Measurements from ENCODE around the gene SPTBN1. TPM values are rescaled to one million over a fixed set of nuclear protein-coding genes. Genes with fewer than 3 reads are reported as not detected.

The SPTBN1 gene
- total RNA-seq, 4 donors from 2014 or later: 171 to 293 (median 247) TPM

DNA sequence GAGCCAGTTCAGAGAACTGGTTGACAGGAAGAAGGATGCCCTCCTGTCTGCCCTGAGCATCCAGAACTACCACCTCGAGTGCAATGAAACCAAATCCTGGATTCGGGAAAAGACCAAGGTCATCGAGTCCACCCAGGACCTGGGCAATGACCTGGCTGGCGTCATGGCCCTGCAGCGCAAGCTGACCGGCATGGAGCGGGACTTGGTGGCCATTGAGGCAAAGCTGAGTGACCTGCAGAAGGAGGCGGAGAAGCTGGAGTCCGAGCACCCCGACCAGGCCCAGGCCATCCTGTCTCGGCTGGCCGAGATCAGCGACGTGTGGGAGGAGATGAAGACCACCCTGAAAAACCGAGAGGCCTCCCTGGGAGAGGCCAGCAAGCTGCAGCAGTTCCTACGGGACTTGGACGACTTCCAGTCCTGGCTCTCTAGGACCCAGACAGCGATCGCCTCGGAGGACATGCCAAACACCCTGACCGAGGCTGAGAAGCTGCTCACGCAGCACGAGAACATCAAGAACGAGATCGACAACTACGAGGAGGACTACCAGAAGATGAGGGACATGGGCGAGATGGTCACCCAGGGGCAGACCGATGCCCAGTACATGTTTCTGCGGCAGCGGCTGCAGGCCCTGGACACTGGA, 174.9 kb downstream of the SPTBN1 start:
- TF ChIP-seq CTCF (IDR thresholded peaks at IDR 0.05) (no peak), POLR2A (IDR thresholded peaks at IDR 0.05) (no peak)
- Histone ChIP-seq H3K4me3 (no peak overlapping the region), H3K4me1 (peaks cover 0 to 7% (median 2%) of the 10 kb centered on the region in 4 donors), H3K9me3 (no peaks in the 10 kb centered on the region), H3K27ac (peak overlapping the region in 2 of 4 donors; percentile 26 to 70), H3K36me3 (peaks cover 0 to 77% (median 0%) of the 10 kb centered on the region in 3 donors), H3K27me3 (no peaks in the 10 kb centered on the region)
- no peak for DNase-seq

DNA sequence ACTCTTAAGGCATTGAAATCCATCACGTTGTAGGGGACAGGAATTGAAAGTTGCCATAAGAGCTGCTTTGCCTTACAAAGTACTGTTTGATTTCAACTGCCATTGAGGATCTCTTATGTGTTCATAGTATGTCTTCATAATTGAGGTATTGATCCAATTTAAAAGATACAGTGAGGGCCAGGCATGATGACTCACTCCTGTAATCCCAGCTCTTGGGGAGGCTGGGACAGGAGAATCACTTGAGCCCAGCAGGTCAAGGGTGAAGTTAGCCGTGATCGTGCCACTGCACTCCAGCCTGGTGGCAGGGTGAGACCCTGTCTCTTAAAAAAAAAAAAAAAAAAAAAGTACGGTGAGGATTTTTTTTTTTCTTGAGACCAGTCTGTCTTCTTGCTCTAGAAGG, 175.6 kb downstream of the SPTBN1 start:
- TF ChIP-seq CTCF (IDR thresholded peaks at IDR 0.05) (no peak), POLR2A (IDR thresholded peaks at IDR 0.05) (no peak)
- H3K27ac ChIP-seq: no peak overlapping the region
- H3K27me3 ChIP-seq: no peaks in the 10 kb centered on the region
- H3K36me3 ChIP-seq: peaks cover 0 to 74% (median 0%) of the 10 kb centered on the region in 3 donors
- no peaks in the 10 kb centered on the region for H3K9me3 ChIP-seq
- H3K4me3 ChIP-seq: no peak overlapping the region
- peaks cover 0 to 7% (median 4%) of the 10 kb centered on the region in 4 donors for H3K4me1 ChIP-seq
- DNase-seq: no peak

DNA sequence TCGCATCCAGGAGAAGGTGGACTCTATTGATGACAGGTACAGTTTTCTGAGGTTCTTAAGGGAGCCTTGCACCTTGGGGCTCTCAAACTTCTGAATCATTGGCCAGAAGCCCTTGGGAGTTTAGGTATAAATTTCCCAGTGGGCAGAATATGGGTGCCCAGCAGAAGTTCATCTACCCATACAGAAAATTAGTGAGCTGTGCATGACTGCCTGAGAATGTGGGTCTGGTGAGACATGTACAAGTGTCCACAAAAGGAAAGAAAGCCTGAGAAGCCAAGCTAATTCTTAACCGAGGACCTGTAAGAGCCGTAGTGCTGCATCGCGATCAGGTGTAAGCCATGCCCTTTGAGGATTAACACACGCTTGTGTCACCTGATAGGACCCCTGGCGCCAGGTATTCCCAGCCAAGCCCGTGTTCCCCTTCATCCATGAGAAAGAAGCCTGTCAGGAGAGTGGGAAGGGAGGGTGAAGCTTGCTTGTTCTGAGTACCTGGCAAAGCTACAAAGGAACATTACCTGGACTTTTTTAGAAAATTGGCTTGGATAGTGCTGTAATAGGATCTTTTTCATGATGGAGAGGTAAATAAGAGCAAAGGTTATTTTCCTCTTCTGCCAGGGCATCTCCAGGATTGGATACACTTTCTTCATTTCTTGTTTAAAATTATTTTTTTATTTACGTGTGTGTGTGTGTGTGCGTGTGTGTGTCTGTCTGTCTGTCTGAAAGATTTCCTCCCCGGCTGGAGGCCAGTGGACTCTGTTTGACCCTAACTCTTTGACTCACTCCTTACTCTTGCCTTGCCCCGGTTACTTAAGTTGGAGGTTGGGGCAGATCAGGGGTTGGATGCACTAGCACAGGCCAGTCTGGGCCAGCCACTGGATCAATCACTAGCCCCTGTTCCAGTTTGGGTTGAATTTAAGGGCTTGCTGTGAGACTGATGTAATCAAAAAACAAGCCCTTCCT, 176.9 kb downstream of the SPTBN1 start:
- Histone ChIP-seq H3K9me3 (no peaks in the 10 kb centered on the region), H3K4me3 (no peak overlapping the region), H3K27ac (peak overlapping the region; percentile 12 to 71 (median 52)), H3K4me1 (peaks cover 0 to 7% (median 5%) of the 10 kb centered on the region in 4 donors), H3K27me3 (no peaks in the 10 kb centered on the region), H3K36me3 (peaks cover 0 to 73% (median 0%) of the 10 kb centered on the region in 3 donors)
- TF ChIP-seq CTCF (IDR thresholded peaks at IDR 0.05): no peak
- no peak for TF ChIP-seq POLR2A (IDR thresholded peaks at IDR 0.05)
- DNase-seq: no peak

GRCh38 chr2:54634021-54634420, 177.9 kb downstream of the SPTBN1 start:
- Histone ChIP-seq H3K4me1 (peaks cover 0 to 7% (median 5%) of the 10 kb centered on the region in 4 donors), H3K9me3 (no peaks in the 10 kb centered on the region), H3K27me3 (no peaks in the 10 kb centered on the region), H3K27ac (peak overlapping the region; percentile 35 to 71 (median 58)), H3K36me3 (peaks cover 0 to 73% (median 0%) of the 10 kb centered on the region in 3 donors), H3K4me3 (no peak overlapping the region)
- DNase-seq: no peak
- TF ChIP-seq POLR2A (IDR thresholded peaks at IDR 0.05): no peak
- TF ChIP-seq CTCF (IDR thresholded peaks at IDR 0.05): no peak

GRCh38 chr2:54634564-54635511, 178.7 kb downstream of the SPTBN1 start:
- DNase-seq: peak in 2 of 3 donors; percentile 35 to 59
- H3K36me3 ChIP-seq: peaks cover 0 to 73% (median 0%) of the 10 kb centered on the region in 3 donors

More at GRCh38 chr2:54634564-54635511, 178.7 kb downstream of the SPTBN1 start:
- Histone ChIP-seq H3K27ac (peak overlapping the region; percentile 35 to 71 (median 58)), H3K4me3 (no peak overlapping the region), H3K4me1 (peaks cover 0 to 7% (median 5%) of the 10 kb centered on the region in 4 donors), H3K9me3 (no peaks in the 10 kb centered on the region), H3K27me3 (no peaks in the 10 kb centered on the region)
- no peak for TF ChIP-seq CTCF (IDR thresholded peaks at IDR 0.05)
